H9 (cell line): Measurements from ENCODE around the gene IQCF2. TPM values are rescaled to one million over a fixed set of nuclear protein-coding genes. Genes with fewer than 3 reads are reported as not detected.

ENCODE experiments used
- DNase-seq: peaks from one replicate; pipeline ENCODE4 v3.0.0-alpha.2; 2017
- H2AFZ ChIP-seq: one replicate; pipeline ENCODE4 v1.6.1; 2013; ENCODE audit warnings: mild to moderate bottlenecking, low read length, control low read depth, moderate library complexity
- H2AK5ac ChIP-seq: 2 replicates; pipeline ENCODE4 v1.6.1; 2013; ENCODE audit warnings: low read length, control low read depth, mixed read lengths; ENCODE audit not compliant: insufficient read length
- H2BK120ac ChIP-seq: one replicate; pipeline ENCODE4 v1.6.1; 2013; ENCODE audit warnings: low read depth, mild to moderate bottlenecking, low read length, control low read depth, inconsistent platforms; ENCODE audit not compliant: poor library complexity, severe bottlenecking
- H2BK12ac ChIP-seq: 2 replicates; pipeline ENCODE4 v1.6.1; 2013; ENCODE audit warnings: low read length, control low read depth, mixed read lengths, low read depth; ENCODE audit not compliant: insufficient read length
- H2BK15ac ChIP-seq: 2 replicates; pipeline ENCODE4 v1.6.1; 2013; ENCODE audit warnings: low read depth, low read length, control low read depth
- H2BK20ac ChIP-seq: one replicate; pipeline ENCODE4 v1.6.1; 2013; ENCODE audit warnings: low read depth, mild to moderate bottlenecking, low read length, control low read depth, inconsistent platforms; ENCODE audit not compliant: poor library complexity, severe bottlenecking
- H2BK5ac ChIP-seq: 2 replicates; pipeline ENCODE4 v1.6.1; 2013; ENCODE audit warnings: low read length, control low read depth, mixed read lengths; ENCODE audit not compliant: insufficient read length
- H3K14ac ChIP-seq: 2 replicates; pipeline ENCODE4 v1.6.1; 2013; ENCODE audit warnings: low read length, control low read depth; ENCODE audit not compliant: insufficient read depth
- H3K18ac ChIP-seq: 2 replicates; pipeline ENCODE4 v1.6.1; 2013; ENCODE audit warnings: low read depth, mild to moderate bottlenecking, mixed read lengths, low read length, control low read depth; ENCODE audit not compliant: insufficient read length
- H3K23ac ChIP-seq: 2 replicates; pipeline ENCODE4 v1.6.1; 2013; ENCODE audit warnings: low read length, control low read depth, mixed read lengths, low read depth; ENCODE audit not compliant: insufficient read length
- H3K23me2 ChIP-seq: 2 replicates; pipeline ENCODE4 v1.6.1; 2013; ENCODE audit warnings: low read depth, mild to moderate bottlenecking, mixed read lengths, low read length, control low read depth; ENCODE audit not compliant: insufficient read length, poor library complexity, severe bottlenecking
- H3K27ac ChIP-seq: 2 replicates; pipeline ENCODE4 v1.5.1; 2013; ENCODE audit warnings: low read length, control low read depth, mixed read lengths, low read depth; ENCODE audit not compliant: insufficient read length
- H3K27me3 ChIP-seq: 2 replicates; pipeline ENCODE4 v1.6.1; 2013; ENCODE audit warnings: low read length, control low read depth, inconsistent platforms; ENCODE audit not compliant: insufficient read depth
- H3K4ac ChIP-seq: 2 replicates; pipeline ENCODE4 v1.6.1; 2013; ENCODE audit warnings: low read depth, mild to moderate bottlenecking, control low read depth, inconsistent platforms, low read length, moderate library complexity
- H3K4me1 ChIP-seq: 2 replicates; pipeline ENCODE4 v1.6.1; 2013; ENCODE audit warnings: low read length, control low read depth, inconsistent platforms; ENCODE audit not compliant: insufficient read depth
- H3K4me2 ChIP-seq: 2 replicates; pipeline ENCODE4 v1.6.1; 2013; ENCODE audit warnings: low read length, control low read depth, mixed read lengths; ENCODE audit not compliant: insufficient read length, insufficient read depth
- H3K56ac ChIP-seq: 2 replicates; pipeline ENCODE4 v1.6.1; 2013; ENCODE audit warnings: low read depth, mild to moderate bottlenecking, mixed read lengths, low read length, control low read depth; ENCODE audit not compliant: insufficient read length
- H3K79me1 ChIP-seq: 2 replicates; pipeline ENCODE4 v1.6.1; 2013; ENCODE audit warnings: low read depth, mild to moderate bottlenecking, moderate library complexity, low read length, control low read depth, inconsistent platforms; ENCODE audit not compliant: insufficient read depth, poor library complexity, severe bottlenecking
- H3K79me2 ChIP-seq: 2 replicates; pipeline ENCODE4 v1.6.1; 2013; ENCODE audit warnings: low read length, control low read depth, inconsistent platforms; ENCODE audit not compliant: insufficient read depth
- H3K9ac ChIP-seq: 2 replicates; pipeline ENCODE4 v1.6.1; 2013; ENCODE audit warnings: low read length, control low read depth, mixed read lengths; ENCODE audit not compliant: insufficient read length; ENCODE audit errors: extremely low read depth
- H3K9me3 ChIP-seq: one replicate; pipeline ENCODE4 v1.6.1; 2013; ENCODE audit warnings: low read depth, low read length, inconsistent platforms; ENCODE audit not compliant: control insufficient read depth
- H3T11ph ChIP-seq: one replicate; pipeline ENCODE4 v1.6.1; 2013; ENCODE audit warnings: mild to moderate bottlenecking, low read length, control low read depth, inconsistent platforms
- H4K20me1 ChIP-seq: one replicate; pipeline ENCODE4 v1.6.1; 2013; ENCODE audit not compliant: control insufficient read depth, insufficient read length, insufficient read depth
- H4K5ac ChIP-seq: 2 replicates; pipeline ENCODE4 v1.6.1; 2013; ENCODE audit warnings: low read depth, mild to moderate bottlenecking, mixed read lengths, low read length, control low read depth; ENCODE audit not compliant: insufficient read length
- H4K8ac ChIP-seq: replicated peaks from 2 replicates; pipeline ENCODE4 v1.6.1; 2013; ENCODE audit warnings: low read length, control low read depth, mixed read lengths, low read depth; ENCODE audit not compliant: insufficient read length
- H4K91ac ChIP-seq: 2 replicates; pipeline ENCODE4 v1.6.1; 2013; ENCODE audit warnings: low read depth, mild to moderate bottlenecking, moderate library complexity, mixed read lengths, low read length, control low read depth; ENCODE audit not compliant: insufficient read length
- H3K27ac Mint-ChIP-seq, 3 experiments: 2 replicates in 2 of 3; 3 replicates in 1 of 3; pipeline ENCODE4 v1.8.0; 2020 to 2021; ENCODE audit warnings: mixed read lengths in 3 of 3, mild to moderate bottlenecking in 1 of 3, moderate library complexity in 1 of 3
- H3K27me3 Mint-ChIP-seq: 2 replicates; pipeline ENCODE4 v1.8.0; 2021; ENCODE audit warnings: low read depth, mild to moderate bottlenecking, moderate library complexity, mixed read lengths
- H3K36me3 Mint-ChIP-seq, 3 experiments: 2 replicates in 2 of 3; 3 replicates in 1 of 3; pipeline ENCODE4 v1.8.0; 2020 to 2021; ENCODE audit warnings: low read depth in 3 of 3, mixed read lengths in 3 of 3; ENCODE audit not compliant: insufficient read depth in 1 of 3
- H3K4me1 Mint-ChIP-seq, 2 experiments: 2 replicates each; pipeline ENCODE4 v1.8.0; 2020; ENCODE audit warnings: mixed read lengths in 2 of 2
- H3K4me3 Mint-ChIP-seq, 2 experiments: 2 replicates in 1 of 2; 3 replicates in 1 of 2; pipeline ENCODE4 v1.8.0; 2020 to 2021; ENCODE audit warnings: mild to moderate bottlenecking in 2 of 2, mixed read lengths in 2 of 2, moderate library complexity in 1 of 2
- H3K9me3 Mint-ChIP-seq, 2 experiments: 2 replicates in 1 of 2; 3 replicates in 1 of 2; pipeline ENCODE4 v1.8.0; 2020; ENCODE audit warnings: mild to moderate bottlenecking in 2 of 2, mixed read lengths in 2 of 2, moderate library complexity in 1 of 2
- CTCF ChIP-seq: fragments of 200-600 bp; sonication (generic); conservative IDR thresholded peaks from 3 replicates; pipeline ENCODE4 v1.8.0; 2021; ENCODE audit warnings: antibody characterized with exemption, mild to moderate bottlenecking
- whole genome bisulfite sequencing: extraction: QIAGEN DNeasy Blood & Tissue Kit; methylation state at CpG from one replicate; pipeline ENCODE4 v1.1.7; 2013; ENCODE audit warnings: missing lambda C conversion rate, low lambda C conversion rate, mixed read lengths; ENCODE audit not compliant: insufficient read length; ENCODE audit errors: extremely low coverage; 5-methylcytosine and 5-hydroxymethylcytosine counted together
- total RNA-seq: library from RNA; stranded (reverse); gene quantifications from 2 replicates; pipeline ENCODE4 v1.2.1, GENCODE V29; 2021

IQCF2 gene
- total RNA-seq, 1 experiment from 2014 or later: not detected

- no peaks in the 10 kb centered on the region for H4K20me1 ChIP-seq
- no peak overlapping the region for H2AFZ ChIP-seq
- H3K18ac ChIP-seq: no peak overlapping the region
- Mint-ChIP-seq H3K9me3 (no peaks in the 10 kb centered on the region; a peak in 1 of 5 replicates), H3K4me3 (no peak overlapping the region), H3K27me3 (peaks cover 19% of the 10 kb centered on the region), H3K4me1 (peaks cover 0 to 3% of the 10 kb centered on the region in 2 experiments; a peak in 1 of 4 replicates), H3K27ac (no peak overlapping the region), H3K36me3 (no peaks in the 10 kb centered on the region; a peak in 1 of 7 replicates)
- no peak overlapping the region for H3K56ac ChIP-seq
- H3K23ac ChIP-seq: no peak overlapping the region
- WGBS: no CpG with 5 or more reads among the region's 4 CpGs
- no peaks in the 10 kb centered on the region for H3K9me3 ChIP-seq
- no peak overlapping the region for H3K27ac ChIP-seq
- no peaks in the 10 kb centered on the region for H3K79me2 ChIP-seq
- H2BK5ac ChIP-seq: no peak overlapping the region
- no peak overlapping the region for H3T11ph ChIP-seq
- no peak overlapping the region for H2BK20ac ChIP-seq
- no peak overlapping the region for H3K9ac ChIP-seq
- H3K4me2 ChIP-seq: no peak overlapping the region
- no peak overlapping the region for H4K8ac ChIP-seq
- H3K79me1 ChIP-seq: no peaks in the 10 kb centered on the region
- TF ChIP-seq CTCF: no peak
- no peaks in the 10 kb centered on the region for H3K23me2 ChIP-seq
- no peak overlapping the region for H4K91ac ChIP-seq
- no peak for DNase-seq
- H3K14ac ChIP-seq: no peak overlapping the region
- no peak overlapping the region for H4K5ac ChIP-seq
- H2AK5ac ChIP-seq: no peak overlapping the region
- H3K27me3 ChIP-seq: no peaks in the 10 kb centered on the region; the same call in 1 of the 2 replicates
- no peaks in the 10 kb centered on the region for H3K4me1 ChIP-seq
- H2BK120ac ChIP-seq: no peak overlapping the region
- no peak overlapping the region for H3K4ac ChIP-seq
- no peak overlapping the region for H2BK15ac ChIP-seq
- H2BK12ac ChIP-seq: no peak overlapping the region
Measured at GRCh38 chr3:51874889-51875288, 13.5 kb downstream of the IQCF2 start.
